ENCODE data around the gene PUSL1.

PUSL1 gene

GRCh38 chr1:1296070-1297061, 12.0 kb upstream of the PUSL1 start:
- Histone ChIP-seq H3K27me3 (ENCODE audit: insufficient read depth, low read length) (no peaks in the 10 kb centered on the region), H3K4me3 (ENCODE audit: low read depth, low read length) (no peak overlapping the region), H2AFZ (ENCODE audit: low read length, unreplicated experiment) (no peak overlapping the region), H3K36me3 (ENCODE audit: insufficient read depth, low read length) (no peaks in the 10 kb centered on the region), H3K27ac (ENCODE audit: low read depth, low read length) (no peak overlapping the region), H3K4me1 (ENCODE audit: control insufficient read depth, insufficient read depth, low read length, unreplicated experiment) (peaks cover 3% of the 10 kb centered on the region), H3K79me2 (ENCODE audit: control insufficient read depth, insufficient read depth, low read length, unreplicated experiment) (no peaks in the 10 kb centered on the region)

DNA sequence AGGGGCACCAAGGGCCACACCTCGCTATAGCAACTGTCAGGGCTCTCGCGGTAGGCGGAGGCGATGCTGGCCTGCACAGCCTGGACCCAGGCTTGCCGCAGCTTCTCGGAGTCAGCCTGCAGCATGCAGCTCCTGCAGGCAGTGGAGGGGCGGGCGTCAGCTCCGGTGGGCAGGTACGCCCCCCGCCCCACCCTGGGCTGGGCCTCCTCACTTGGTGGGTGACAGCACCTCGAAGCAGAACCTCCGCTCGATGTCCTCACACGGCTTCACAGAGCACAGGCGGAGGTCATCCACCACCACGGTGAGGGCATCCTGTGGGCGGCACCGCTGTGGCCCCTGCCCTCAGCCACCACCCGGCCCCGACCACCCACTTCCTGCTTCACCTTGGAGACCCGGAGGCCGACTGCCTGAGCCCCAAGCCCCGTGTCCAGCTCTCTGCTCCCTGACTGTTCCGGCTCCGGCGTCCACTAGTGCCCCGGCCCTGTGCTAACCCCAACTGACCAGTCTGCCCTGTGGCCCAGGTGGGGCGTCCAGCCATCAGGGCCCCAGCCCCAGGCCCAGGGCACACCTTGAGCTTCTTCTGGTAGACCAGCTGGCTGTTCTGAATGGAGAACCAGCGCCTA, 10.5 kb upstream of the PUSL1 start:
- no peaks in the 10 kb centered on the region for H3K4me1 ChIP-seq (ENCODE audit: control insufficient read depth, insufficient read depth, low read length, unreplicated experiment)
- peaks cover under 1% of the 10 kb centered on the region for H3K79me2 ChIP-seq (ENCODE audit: control insufficient read depth, insufficient read depth, low read length, unreplicated experiment)
- no peaks in the 10 kb centered on the region for H3K36me3 ChIP-seq (ENCODE audit: insufficient read depth, low read length)
- H3K4me3 ChIP-seq (ENCODE audit: low read depth, low read length), result no peak overlapping the region
- no peaks in the 10 kb centered on the region for H3K27me3 ChIP-seq (ENCODE audit: insufficient read depth, low read length)
- H2AFZ ChIP-seq (ENCODE audit: low read length, unreplicated experiment), result no peak overlapping the region
- no peak overlapping the region for H3K27ac ChIP-seq (ENCODE audit: low read depth, low read length)

DNA sequence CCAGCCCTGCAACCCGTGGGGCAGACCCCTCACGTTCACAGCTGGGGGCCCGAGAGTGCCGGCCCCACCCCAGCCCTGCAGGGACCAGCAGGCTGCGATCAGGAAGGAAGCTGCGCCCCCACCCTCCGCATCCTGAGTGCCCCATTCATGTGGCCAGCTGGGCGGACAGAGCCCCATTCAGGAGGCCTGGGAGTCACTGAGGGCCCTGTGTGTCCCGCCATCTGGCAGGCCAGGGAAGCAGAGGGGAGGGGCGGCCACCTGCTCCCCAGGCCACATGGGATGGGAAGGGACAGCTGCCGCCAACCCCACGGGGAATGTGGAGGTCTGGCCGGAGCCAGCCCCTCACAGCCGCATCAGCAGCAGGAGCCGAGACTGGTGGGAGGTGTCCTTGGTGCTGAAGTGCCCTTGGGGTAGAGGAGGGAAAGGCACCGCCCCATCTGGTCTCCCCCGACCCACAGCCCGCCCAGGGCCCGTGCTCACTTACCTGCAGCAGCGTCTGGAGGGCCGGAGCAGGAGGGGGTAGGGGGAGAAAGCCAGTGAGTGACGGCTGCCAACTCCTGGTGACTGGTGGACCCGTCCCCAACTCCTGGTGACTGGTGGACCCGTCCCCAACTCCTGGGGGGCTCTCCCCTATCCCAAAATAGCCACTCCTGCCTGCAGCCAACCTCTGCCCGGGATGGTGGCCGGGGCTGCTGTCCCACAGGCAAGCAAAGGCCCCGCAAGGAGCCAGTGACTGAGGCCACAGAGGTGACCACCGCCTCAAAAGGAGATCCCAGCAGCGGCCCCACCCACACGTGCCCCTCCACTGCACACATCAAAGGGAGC, 9.3 kb upstream of the PUSL1 start:
- Histone ChIP-seq H3K4me3 (ENCODE audit: low read depth, low read length) (no peak overlapping the region), H3K4me1 (ENCODE audit: control insufficient read depth, insufficient read depth, low read length, unreplicated experiment) (no peaks in the 10 kb centered on the region), H2AFZ (ENCODE audit: low read length, unreplicated experiment) (no peak overlapping the region), H3K36me3 (ENCODE audit: insufficient read depth, low read length) (no peaks in the 10 kb centered on the region), H3K79me2 (ENCODE audit: control insufficient read depth, insufficient read depth, low read length, unreplicated experiment) (peaks cover 11% of the 10 kb centered on the region), H3K27me3 (ENCODE audit: insufficient read depth, low read length) (no peaks in the 10 kb centered on the region), H3K27ac (ENCODE audit: low read depth, low read length) (no peak overlapping the region)

DNA sequence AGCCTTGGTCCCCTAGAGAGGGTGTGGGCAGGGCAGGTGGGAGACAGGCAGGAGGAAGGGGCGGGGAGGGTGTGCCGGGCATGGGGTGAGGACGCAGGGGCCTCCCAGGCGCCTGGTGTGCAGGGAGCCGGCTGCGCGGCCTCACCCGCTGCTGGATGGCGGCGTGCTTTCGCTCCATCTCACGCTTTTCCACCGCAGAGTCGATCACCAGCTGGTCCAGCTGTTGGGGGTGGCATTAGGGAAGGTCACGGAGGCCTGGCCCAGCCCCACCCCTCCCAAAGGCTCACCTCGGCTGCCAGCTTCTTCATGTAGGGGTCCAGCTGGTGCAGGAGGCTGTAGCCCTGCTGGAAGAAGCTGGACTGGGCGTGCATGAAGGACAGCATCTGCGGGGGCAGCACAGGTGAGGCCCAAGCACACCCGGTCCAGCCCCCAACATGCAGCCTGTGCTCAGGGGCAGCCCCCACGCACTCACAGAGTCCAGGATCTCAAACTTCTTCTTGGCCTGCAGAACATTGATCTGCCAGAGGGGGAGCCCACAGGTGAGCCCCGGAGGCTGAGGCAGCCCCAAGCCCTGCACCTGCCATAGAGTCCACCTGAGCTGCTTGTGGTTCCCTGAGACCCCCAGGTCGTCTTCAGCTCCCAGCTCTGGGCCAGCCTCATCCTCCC, 8.6 kb upstream of the PUSL1 start:
- H3K27ac ChIP-seq (ENCODE audit: low read depth, low read length), result no peak overlapping the region
- H2AFZ ChIP-seq (ENCODE audit: low read length, unreplicated experiment), result no peak overlapping the region
- no peaks in the 10 kb centered on the region for H3K36me3 ChIP-seq (ENCODE audit: insufficient read depth, low read length)
- H3K4me1 ChIP-seq (ENCODE audit: control insufficient read depth, insufficient read depth, low read length, unreplicated experiment), result peaks cover 5% of the 10 kb centered on the region
- no peaks in the 10 kb centered on the region for H3K27me3 ChIP-seq (ENCODE audit: insufficient read depth, low read length)
- no peak overlapping the region for H3K4me3 ChIP-seq (ENCODE audit: low read depth, low read length)
- H3K79me2 ChIP-seq (ENCODE audit: control insufficient read depth, insufficient read depth, low read length, unreplicated experiment), result peaks cover 15% of the 10 kb centered on the region

- no peaks in the 10 kb centered on the region for H3K27me3 ChIP-seq (ENCODE audit: insufficient read depth, low read length)
- peaks cover 15% of the 10 kb centered on the region for H3K79me2 ChIP-seq (ENCODE audit: control insufficient read depth, insufficient read depth, low read length, unreplicated experiment)
- H3K36me3 ChIP-seq (ENCODE audit: insufficient read depth, low read length), result no peaks in the 10 kb centered on the region
- H3K27ac ChIP-seq (ENCODE audit: low read depth, low read length), result no peak overlapping the region
- no peak overlapping the region for H2AFZ ChIP-seq (ENCODE audit: low read length, unreplicated experiment)
- H3K4me1 ChIP-seq (ENCODE audit: control insufficient read depth, insufficient read depth, low read length, unreplicated experiment), result peaks cover 10% of the 10 kb centered on the region
- no peak overlapping the region for H3K4me3 ChIP-seq (ENCODE audit: low read depth, low read length)
Measured at GRCh38 chr1:1300352-1300739, 8.1 kb upstream of the PUSL1 start.

GRCh38 chr1:1302006-1302430, 6.4 kb upstream of the PUSL1 start:
- Histone ChIP-seq H3K36me3 (ENCODE audit: insufficient read depth, low read length) (no peaks in the 10 kb centered on the region), H3K79me2 (ENCODE audit: control insufficient read depth, insufficient read depth, low read length, unreplicated experiment) (peaks cover 29% of the 10 kb centered on the region), H3K27me3 (ENCODE audit: insufficient read depth, low read length) (no peaks in the 10 kb centered on the region), H2AFZ (ENCODE audit: low read length, unreplicated experiment) (no peak overlapping the region), H3K4me1 (ENCODE audit: control insufficient read depth, insufficient read depth, low read length, unreplicated experiment) (peaks cover 27% of the 10 kb centered on the region), H3K27ac (ENCODE audit: low read depth, low read length) (no peak overlapping the region), H3K4me3 (ENCODE audit: low read depth, low read length) (no peak overlapping the region)

DNA sequence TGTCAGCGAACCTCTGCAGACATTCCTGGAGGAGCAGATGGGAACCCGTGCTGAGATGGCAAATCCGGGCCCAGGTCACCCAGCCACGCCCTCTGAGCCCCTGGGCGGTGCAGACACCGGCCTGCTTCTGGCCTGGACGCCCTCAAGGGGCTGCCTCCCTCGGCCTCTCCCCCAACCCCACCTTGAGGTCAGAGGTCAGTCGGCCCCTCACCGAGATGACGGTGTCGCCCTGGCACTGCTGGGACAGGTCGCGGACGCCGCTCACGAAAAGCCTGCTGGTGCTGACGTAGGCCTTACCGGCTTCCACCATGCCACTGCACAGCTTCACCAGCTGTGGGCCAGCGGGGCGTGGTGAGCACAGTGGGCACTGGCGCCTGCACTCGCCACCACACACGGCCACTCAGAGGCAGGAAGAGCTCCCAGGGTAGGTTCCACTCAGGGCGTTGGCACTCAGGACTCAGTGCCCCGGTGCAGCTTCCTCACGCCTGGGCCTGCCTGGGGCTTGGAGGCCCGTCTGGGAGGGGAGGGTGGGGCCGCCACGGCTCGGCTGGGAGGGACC, 5.4 kb upstream of the PUSL1 start:
- Histone ChIP-seq H3K4me3 (ENCODE audit: low read depth, low read length) (no peak overlapping the region), H2AFZ (ENCODE audit: low read length, unreplicated experiment) (no peak overlapping the region), H3K79me2 (ENCODE audit: control insufficient read depth, insufficient read depth, low read length, unreplicated experiment) (peaks cover 31% of the 10 kb centered on the region), H3K4me1 (ENCODE audit: control insufficient read depth, insufficient read depth, low read length, unreplicated experiment) (peaks cover 28% of the 10 kb centered on the region), H3K27ac (ENCODE audit: low read depth, low read length) (no peak overlapping the region), H3K27me3 (ENCODE audit: insufficient read depth, low read length) (no peaks in the 10 kb centered on the region), H3K36me3 (ENCODE audit: insufficient read depth, low read length) (no peaks in the 10 kb centered on the region)

- H3K27ac ChIP-seq (ENCODE audit: low read depth, low read length), result no peak overlapping the region
- H3K27me3 ChIP-seq (ENCODE audit: insufficient read depth, low read length), result no peaks in the 10 kb centered on the region
- no peak overlapping the region for H2AFZ ChIP-seq (ENCODE audit: low read length, unreplicated experiment)
- H3K79me2 ChIP-seq (ENCODE audit: control insufficient read depth, insufficient read depth, low read length, unreplicated experiment), result peaks cover 31% of the 10 kb centered on the region
- no peaks in the 10 kb centered on the region for H3K36me3 ChIP-seq (ENCODE audit: insufficient read depth, low read length)
- H3K4me1 ChIP-seq (ENCODE audit: control insufficient read depth, insufficient read depth, low read length, unreplicated experiment), result peaks cover 28% of the 10 kb centered on the region
- no peak overlapping the region for H3K4me3 ChIP-seq (ENCODE audit: low read depth, low read length)
Measured at GRCh38 chr1:1303736-1304135, 4.7 kb upstream of the PUSL1 start.

GRCh38 chr1:1304331-1305299, 3.8 kb upstream of the PUSL1 start:
- Histone ChIP-seq H3K4me3 (ENCODE audit: low read depth, low read length) (peak overlapping the region; percentile 99), H2AFZ (ENCODE audit: low read length, unreplicated experiment) (peak overlapping the region; percentile 25), H3K4me1 (ENCODE audit: control insufficient read depth, insufficient read depth, low read length, unreplicated experiment) (peaks cover 33% of the 10 kb centered on the region), H3K36me3 (ENCODE audit: insufficient read depth, low read length) (no peaks in the 10 kb centered on the region), H3K27ac (ENCODE audit: low read depth, low read length) (peak overlapping the region; percentile 57; the same call in 1 of the 2 replicates), H3K79me2 (ENCODE audit: control insufficient read depth, insufficient read depth, low read length, unreplicated experiment) (peaks cover 38% of the 10 kb centered on the region), H3K27me3 (ENCODE audit: insufficient read depth, low read length) (no peaks in the 10 kb centered on the region)

Measured in ACC112 (cell line).